Lower leg skin (tissue), 3 donors: ENCODE results near the gene EML5.

Experiments
- CTCF ChIP-seq, 3 donors: fragments of 450-650 bp; IDR thresholded peaks; one replicate each; pipeline ENCODE4 v1.5.1; 2016; ENCODE audit warnings: antibody characterized with exemption in 3 of 3, mild to moderate bottlenecking in 3 of 3, moderate library complexity in 2 of 3
- POLR2A ChIP-seq, 2 donors: fragments of 450-650 bp; IDR thresholded peaks; one replicate each; pipeline ENCODE4 v1.6.1; 2016 to 2017; ENCODE audit warnings: antibody characterized with exemption in 2 of 2, mild to moderate bottlenecking in 1 of 2, moderate library complexity in 1 of 2

- TF ChIP-seq POLR2A (IDR thresholded peaks at IDR 0.05), result no peak
- no peak for TF ChIP-seq CTCF (IDR thresholded peaks at IDR 0.05)
These were observed 208.3 kb downstream of the EML5 start for GRCh38 chr14:88584451-88584850.
